Right ventricle myocardium superior (tissue), 1 donor: ENCODE results near the gene PSRC1. TPM values are rescaled to one million over a fixed set of nuclear protein-coding genes. Genes with fewer than 3 reads are reported as not detected.
"Not testable (repeated sequence)": the region's sequence is repeated elsewhere in the genome, so short reads cannot be mapped to it uniquely, and the experiment has no call there.

Source experiments
- ATAC-seq: fragments of 200-7000 bp; cut with Tn5 transposase; one replicate; pipeline ENCODE4 v1.9.1; 2020; ENCODE audit warnings: mild to moderate bottlenecking; ENCODE audit not compliant: poor library complexity
- DNase-seq: peaks from one replicate; pipeline ENCODE4 v3.0.0-alpha.2; 2020
- intact Hi-C: fragments of 100-400 bp; cut with DNase I; formaldehyde crosslinking; loops from one replicate; pipeline ENCODE4 v1.11.2; 2022
- total RNA-seq: library from RNA; stranded (reverse); fragmentation: NEBNext Ultra II Directional; extraction: Animal tissue kit (Norgen Biotek cat#: 25700); gene quantifications from one replicate; pipeline ENCODE4 v1.2.1, GENCODE V29; 2021
- donor health status: DM: no; HTN: yes; CAD: no; lungs with severe emphysema.

Gene PSRC1
- total RNA-seq, 1 donor from 2014 or later, result 0.73 TPM

DNA sequence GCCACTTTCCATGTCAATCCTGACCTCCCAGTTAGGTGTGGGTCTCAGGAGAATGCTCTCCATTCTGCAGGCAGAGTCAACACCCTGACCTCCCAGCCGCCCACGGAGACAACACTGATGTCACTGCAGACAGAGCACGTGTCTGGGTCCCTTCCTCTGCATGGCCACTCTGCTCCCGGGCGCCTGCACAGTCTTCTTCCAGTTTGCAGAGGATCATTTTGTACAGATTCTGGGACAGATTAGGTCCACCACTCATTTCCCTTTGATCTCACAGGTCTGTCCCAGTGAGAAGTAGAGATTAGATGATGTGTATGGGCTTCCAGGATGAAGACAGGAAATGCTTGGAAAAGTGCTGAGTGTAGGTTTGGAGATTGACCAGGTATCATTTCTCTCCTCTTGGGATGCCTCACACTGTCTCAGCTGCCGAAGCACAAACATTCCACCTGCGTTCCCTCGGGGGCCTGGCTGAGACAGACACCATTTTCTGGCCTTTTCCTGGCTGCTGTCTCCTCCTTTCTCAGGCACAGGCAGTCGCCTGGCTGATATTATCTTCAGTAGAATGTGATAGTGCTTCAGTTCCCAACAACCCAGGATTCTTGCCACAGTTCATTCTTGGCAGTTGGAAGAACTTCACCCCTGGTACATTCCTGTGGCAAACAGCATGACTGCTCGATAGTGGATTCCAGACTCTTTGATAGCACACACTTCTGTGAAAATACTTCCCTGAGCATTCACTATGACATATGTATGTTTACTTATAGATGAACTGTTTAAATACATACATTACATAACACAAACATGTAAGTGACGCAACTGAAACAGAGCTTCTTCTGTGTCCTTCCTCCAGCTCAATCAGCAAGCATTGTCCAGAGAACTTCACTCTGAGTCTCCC is 16.0 kb upstream of the PSRC1 start:
- DNase-seq (no peak), ATAC-seq (peak; percentile 55)
- intact Hi-C loops, result no loop called here

DNA sequence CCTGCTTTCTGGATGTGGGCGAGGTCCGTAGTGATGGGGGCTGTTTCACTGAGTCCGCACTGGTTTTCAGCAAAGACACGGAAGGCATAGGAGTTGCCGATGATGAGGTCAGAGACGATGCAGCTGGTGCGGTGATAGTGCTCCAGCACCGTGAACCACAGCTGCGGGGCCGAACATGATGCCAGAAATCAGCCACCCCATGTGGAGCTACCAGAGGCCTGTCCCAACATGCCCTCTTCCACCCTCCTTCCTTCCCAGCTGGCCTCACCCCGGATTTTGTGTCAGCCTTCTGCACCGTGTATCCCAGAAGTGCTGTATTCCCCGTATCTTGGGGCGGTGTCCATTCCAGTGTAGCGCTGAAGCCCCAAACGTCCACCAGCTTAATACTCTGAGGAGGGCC is 13.8 kb upstream of the PSRC1 start:
- no peak for DNase-seq
- ATAC-seq, result no peak
- intact Hi-C loops, result no loop called here

DNA sequence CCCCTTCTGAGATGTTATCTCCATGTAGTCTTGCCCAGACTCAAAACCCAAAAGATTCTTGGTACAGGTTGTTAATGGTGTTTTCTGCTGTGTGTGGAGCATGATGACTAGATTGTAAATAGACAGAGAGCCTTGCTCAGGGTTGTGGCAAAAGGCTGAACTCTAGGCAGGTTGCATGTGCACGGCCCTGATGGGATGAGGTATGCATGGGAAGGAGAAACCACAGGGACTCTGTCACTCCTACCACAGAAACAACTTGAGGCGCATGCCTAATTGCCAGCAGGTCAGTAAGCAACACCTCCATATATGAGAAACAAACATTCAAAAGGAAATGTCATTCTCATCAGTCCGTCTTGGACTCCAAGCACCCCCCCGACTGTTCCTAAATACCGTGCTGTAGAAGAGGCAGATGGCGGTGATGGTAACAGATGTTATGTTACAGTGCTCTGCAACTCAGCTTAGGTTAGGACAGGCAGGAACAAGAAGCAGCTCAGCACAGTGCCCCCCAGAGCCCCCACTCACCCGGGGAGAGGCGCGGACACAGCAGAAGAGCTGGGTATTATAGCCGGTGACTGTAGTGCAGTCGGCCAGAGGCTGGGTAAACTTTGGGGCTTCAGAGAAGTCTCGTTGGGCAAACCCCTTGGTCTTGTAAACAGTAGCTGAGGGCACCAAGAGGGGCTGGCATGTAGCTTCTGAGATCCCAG is 12.9 kb upstream of the PSRC1 start:
- no peak for ATAC-seq
- intact Hi-C loops, result no loop called here
- DNase-seq, result no peak

DNA sequence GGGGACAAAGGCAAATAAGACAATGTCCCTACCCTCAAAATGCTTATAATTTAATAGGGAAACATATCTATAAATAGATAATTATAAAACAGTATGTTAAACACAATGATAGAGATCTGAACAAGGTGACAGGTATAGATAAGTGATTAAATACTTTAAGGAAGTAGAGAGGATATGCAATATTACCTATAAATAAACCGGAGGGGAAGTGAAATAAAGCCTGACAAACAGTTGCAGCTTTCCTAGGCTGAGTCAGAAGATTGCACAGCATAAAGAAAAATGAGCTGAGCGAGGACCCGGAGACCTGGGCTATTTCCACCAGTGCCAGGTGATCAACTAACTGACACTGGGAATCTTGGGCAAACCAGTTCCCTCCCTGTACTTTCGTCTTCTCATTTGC is 11.5 kb upstream of the PSRC1 start:
- no peak for DNase-seq
- intact Hi-C loops, result no loop called here
- no peak for ATAC-seq

DNA sequence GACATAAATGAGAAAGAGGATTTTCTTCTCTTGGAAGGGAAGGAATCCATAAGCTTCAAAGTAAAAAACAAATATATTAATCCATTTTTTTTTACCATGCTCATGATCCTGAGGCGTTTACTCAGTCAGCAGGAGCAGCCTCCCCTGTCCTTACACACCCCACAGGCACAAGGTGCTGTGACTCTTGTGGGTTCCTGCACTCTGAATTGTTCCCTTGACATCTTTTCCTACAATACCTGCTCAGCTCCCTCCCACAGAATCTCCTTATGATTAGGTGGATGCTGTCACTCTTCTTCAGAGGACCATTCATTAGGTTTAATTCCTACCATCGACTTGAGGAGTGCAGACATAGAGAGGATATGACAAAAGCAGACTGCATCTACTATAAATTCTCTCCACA is 10.1 kb upstream of the PSRC1 start:
- no peak for DNase-seq
- no peak for ATAC-seq
- intact Hi-C loops, result no loop called here

DNA sequence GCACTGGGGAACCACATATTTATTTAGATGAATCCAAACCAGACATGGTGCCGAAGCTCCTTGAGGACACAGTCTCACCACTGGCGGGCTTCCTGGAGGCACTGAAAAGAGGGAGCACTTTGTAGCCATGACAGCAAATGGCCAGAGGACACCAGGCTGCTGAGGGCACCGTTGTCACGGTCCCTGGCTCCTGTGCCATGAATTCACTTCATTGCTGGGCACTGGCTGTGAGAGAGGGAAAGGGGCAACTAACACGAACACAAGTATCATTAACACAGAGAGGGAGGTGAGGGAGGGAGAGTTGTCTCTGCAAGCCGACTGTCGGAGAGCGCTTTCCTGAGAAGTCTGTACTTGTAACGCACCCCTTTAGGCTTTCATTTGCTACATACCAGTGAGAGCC is 9.4 kb upstream of the PSRC1 start:
- intact Hi-C loops, result no loop called here
- DNase-seq (no peak), ATAC-seq (no peak)

DNA sequence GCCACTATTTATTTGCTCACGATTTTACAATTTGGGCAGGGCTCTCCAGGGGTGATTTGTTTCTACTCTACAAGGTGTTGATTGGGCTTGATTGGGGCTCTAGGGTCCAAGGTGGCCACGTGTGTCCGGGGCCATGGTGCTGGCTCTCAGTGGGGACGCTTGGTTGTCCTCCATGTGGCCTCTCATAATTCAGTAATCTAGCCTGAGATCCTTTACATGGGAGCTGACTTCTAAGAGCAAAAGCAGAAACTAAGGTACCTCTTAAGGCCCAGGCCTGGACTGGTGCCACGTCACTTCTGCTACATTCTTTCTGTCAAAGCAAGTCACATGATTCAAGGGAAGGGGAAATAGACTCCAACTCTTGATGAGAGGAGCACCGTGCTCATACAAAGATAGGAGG is 8.1 kb upstream of the PSRC1 start:
- DNase-seq (no peak), ATAC-seq (no peak)
- intact Hi-C loops, result no loop called here

DNA sequence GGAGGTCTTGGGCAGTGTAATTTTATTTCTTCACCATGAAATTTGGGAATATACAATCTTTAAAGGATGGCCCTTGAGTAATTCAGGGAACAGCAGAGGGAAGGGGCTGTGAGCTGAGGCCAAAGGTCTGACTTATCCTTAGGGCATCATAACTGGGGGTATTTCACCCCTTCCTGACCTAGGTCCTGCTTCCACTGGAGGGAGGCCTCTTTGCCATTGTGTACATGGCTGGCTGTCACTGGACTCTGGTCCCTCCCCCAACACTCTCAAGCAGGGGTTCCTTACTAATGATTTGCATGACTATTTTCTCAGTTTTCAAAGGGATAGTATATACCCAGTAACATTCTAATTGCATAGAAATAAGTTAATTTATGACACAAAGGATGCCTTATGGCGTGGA is 7.2 kb upstream of the PSRC1 start:
- intact Hi-C loops, result no loop called here
- no peak for ATAC-seq
- DNase-seq, result no peak

DNA sequence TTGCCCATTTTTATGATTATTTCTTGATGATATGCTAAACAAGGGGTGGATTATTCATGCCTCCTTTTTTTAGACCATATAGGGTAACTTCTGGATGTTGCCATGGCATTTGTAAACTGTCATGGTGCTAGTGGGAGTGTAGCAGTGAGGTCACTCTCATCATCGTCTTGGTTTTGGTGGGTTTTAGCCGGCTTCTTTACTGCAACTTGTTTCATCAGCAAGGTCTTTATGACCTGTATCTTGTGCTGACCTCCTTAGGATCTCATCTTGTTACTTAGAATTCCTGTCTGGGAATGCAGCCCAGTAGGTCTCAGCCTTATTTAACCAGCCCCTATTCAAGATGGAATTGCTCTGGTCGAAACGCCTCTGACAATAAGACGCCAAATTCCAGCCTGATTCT is 3.8 kb upstream of the PSRC1 start:
- intact Hi-C loops, ATAC-seq, DNase-seq: not testable (repeated sequence)

DNA sequence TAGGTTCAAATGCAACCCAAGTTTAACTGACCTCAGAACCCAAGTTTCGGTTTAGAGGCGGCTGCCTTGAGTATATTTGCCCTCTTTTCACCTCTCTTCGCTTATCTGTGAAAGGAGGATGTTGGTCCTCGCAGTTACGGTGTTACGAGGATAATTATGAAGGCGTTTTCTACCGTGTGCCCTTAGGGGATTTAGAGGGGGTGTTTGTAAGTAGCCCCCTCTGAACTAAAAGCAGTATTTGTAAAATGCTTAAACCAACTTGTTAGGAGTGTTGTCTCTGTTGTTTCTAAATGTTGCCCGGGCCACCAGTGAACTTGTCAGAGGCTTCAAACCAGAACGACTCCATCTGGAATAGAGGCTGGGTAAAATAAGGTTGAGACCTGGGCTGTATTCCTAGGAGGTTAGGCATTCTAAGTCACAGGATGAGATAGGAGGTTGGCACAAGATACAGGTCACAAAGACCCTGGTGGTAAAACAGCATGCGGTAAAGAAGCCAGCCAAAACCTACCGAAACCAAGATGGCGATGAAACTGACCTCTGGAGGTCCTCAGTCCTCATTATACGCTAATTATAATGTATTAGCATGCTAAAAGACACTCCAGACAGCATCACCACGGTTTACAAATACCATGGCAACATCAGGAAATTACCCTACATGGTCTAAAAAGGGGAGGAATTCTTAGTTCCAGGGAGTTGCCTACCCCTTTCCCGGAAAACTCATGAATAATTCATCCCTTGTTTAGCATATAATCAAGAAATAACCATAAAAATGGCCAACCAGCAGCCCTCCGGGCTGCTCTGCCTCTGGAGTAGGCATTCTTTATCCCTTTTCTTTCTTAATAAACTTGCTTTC is 1.0 kb upstream of the PSRC1 start:
- peak; percentile 7 for ATAC-seq
- intact Hi-C loops, result no loop called here
- DNase-seq, result no peak

DNA sequence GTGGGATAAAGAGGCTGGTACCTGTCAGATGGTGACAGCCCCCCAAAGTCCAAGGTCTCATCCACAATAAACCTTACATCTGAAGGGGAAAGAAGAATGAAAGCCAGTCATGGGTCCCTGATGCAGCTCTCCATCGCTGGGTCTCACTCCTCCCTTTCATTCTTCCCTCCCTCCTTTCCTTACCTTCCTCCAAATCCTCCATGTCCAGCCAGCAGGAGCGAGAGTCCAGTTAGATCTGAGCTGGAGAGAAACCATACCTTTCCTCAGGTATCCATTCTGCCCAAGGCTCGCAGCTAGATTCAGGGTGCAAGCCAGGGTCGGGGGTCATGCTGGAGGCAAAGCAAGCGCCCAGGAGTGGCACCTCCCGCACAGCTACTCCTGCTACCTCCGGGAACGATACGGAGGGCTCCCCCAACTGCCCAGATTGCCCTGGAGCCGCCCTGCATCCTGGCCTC is 421 bp downstream of the PSRC1 start:
- intact Hi-C loops, result no loop called here
- no peak for ATAC-seq
- no peak for DNase-seq

DNA sequence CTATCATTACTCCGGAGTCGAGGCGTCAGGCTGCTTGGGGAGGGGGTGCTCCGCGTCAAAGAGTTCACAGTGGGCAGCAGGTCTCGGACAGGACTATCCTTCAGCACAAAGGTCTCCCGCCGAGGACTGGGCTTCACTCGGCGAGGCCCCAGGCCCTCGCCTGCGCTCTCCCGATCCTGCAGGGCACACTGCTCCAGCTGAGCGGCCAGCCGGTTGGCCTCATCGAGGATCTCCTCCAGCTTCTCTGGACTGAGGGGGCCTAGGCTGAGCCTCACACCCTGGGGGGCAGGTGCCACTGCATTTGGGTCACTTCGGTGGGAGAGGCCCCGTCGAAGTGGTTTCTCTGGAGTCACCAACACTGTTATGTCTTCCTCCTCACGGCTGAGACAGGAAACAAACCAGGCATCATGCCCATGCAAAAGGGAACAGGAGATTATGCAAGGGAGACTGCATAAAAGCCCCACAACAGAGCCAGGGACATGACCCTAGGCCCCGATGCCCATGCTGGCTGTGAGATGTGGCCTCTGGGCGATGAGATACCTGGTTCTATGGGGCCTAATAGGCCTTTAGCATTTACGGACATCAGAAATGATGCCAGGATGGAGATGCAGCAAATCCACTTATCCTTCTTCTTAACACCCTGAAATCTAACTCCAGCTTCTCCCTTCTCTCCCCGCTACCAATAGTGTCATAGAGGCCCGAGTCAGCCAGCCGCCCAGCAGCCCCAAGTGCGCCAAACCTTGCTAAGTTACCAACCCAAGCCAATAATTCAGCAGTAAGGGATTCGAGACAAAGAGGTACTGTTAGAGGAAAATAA is 1.1 kb downstream of the PSRC1 start:
- DNase-seq, result no peak
- intact Hi-C loops, result no loop called here

DNA sequence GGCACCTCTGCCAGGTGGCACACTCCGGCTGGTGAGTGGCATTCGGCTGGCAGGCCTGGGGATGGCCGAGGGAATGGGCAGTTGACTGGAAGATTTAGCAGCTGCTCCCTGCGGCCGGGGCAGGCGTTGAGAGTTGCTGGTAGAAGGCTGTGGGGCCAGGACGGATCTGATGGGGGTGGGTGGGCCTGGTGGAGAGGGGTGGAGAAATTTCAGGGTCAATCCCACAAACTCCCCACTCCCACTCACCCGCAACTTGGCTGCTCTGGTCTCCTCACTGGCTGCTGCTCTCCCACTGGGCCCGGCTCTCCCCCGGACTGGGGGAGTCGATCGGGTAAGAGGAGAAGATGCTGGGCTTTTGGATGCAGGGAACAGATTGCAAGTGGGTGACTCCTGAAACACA is 2.1 kb downstream of the PSRC1 start:
- intact Hi-C loops, result no loop called here
- ATAC-seq, result no peak
- no peak for DNase-seq

More for the DNA sequence above, 1.1 kb downstream of the PSRC1 start:
- peak; percentile 15 for ATAC-seq

DNA sequence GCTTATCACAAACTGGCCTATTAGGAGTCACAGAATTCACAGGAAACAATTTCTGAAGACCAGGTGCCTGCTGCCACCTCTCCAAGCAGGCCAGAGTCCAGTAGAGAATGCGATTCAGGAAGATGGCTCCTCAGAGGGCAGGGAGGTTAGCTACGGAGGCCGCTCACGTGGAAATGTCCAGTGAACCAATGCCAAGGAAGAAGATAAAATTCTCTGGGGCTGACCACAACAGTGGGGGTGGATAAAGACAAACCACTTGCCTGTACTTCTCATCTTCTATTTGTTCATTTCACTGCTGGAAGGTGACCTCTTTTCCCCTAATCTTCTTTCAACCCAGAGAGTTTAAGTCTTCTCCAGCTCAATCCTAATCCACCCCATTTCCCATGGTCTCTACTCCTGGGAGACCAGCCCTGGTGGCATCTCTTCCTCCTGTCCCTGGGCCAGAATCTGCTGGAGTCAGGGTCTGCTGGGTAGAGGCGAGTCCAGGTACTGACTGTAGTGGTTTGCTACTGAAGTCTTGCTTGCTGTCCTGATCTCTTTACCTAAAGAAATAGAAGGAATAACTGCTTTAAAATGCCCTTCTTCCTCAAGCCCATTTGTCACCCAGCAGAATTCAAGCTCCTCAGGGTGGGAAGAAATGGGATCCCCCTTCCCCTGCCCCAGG is 3.2 kb downstream of the PSRC1 start:
- no peak for DNase-seq
- intact Hi-C loops, result loop anchor here (10.0 kb wide), 1 partner anchor 255 kb away; the partner anchor contains the start of gene GPR61
- ATAC-seq, result no peak

DNA sequence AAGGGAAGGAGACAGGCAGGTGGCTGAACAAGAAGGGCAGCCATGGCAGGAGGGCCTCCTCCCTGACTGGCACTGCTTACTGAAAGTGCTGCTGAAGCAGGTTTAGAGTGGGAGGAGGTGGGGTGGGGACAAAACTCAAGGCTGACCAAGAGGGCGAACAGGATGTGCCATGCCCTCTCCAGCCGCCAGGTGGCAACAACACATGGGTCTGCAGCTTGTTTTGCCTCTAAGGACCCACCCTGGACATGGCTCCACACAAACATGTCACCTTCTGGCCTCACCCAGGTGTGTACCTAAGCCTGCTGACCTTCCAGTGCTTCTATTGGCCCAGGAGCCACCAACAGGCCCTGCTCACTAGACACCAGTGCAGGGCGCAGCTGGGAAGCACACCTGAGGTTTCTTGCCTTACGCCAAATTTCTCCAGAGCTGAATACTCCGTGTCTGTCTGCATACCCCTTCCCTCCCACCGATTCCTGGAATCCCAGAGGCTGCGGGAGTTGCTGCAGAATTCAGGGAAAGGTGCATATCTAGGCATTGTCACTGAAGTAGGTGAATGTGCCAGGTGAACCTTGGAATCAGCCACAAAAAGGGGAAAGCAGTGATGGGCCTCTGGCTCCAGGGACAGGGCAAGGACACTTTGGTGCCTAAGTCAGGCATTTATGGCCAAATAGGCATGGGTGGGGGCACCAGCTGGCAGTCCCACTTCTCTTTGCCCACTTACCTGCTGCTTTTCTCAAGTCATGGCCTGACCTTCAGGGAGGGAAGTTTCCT is 5.3 kb downstream of the PSRC1 start:
- ATAC-seq (peak; percentile 76), DNase-seq (peak; percentile 85)
- intact Hi-C loops, result loop anchor here (2.0 to 10.0 kb wide), 2 partner anchors 121 to 257 kb away; partner anchors contain the start of gene GPR61

DNA sequence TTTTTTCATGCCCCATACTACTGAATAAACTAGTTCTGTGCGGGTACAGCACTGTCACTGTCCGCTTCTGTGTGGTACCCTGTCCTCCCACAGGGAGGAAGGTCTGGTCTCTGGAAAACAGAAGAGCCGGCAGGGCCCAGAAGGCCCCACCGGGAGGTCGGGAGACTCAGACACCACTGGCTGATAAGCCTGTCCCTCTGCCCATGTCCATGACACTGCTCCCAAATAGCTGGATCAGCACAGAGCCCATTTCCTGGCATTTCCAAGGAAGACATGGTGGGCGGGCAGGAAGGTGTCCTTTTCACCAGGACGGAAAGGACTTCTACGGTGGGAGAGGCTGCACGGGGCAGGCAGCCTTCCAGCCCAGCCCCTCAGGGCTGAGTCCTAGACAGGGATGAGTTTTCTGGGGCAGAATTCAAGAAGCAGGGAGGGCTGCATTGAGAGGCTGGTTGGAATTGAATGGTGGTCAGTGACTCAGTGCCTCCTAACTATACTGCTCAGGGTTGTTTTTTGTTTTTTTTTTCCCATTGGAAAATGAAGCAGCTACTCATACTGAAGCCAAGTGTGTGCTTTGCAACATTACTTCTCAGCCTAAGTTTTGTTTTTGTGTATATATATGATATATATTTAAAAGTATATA is 7.1 kb downstream of the PSRC1 start:
- DNase-seq (peak; percentile 13), ATAC-seq (no peak)
- intact Hi-C loops, result loop anchor here (2.0 to 10.0 kb wide), 2 partner anchors 123 to 259 kb away; partner anchors contain the start of gene GPR61
